Immature natural killer cell (primary cell): Measurements from ENCODE around the gene CCBE1. TPM values are rescaled to one million over a fixed set of nuclear protein-coding genes. Genes with fewer than 3 reads are reported as not detected.

Source experiments
- DNase-seq, 3 donors: peaks; one replicate each; pipeline ENCODE4 v3.0.0; 2022; ENCODE audit warnings: mixed read lengths in 1 of 3
- H3K27ac Mint-ChIP-seq, 6 donors: one replicate each; pipeline ENCODE4 v1.8.0; 2020; ENCODE audit warnings: mixed read lengths in 6 of 6, mild to moderate bottlenecking in 5 of 6, inconsistent platforms in 4 of 6, moderate library complexity in 3 of 6
- H3K27me3 Mint-ChIP-seq, 3 donors: one replicate each; pipeline ENCODE4 v1.8.0; 2020 to 2021; ENCODE audit warnings: low read depth in 3 of 3, mild to moderate bottlenecking in 3 of 3, mixed read lengths in 3 of 3, moderate library complexity in 3 of 3, inconsistent platforms in 1 of 3
- H3K36me3 Mint-ChIP-seq, 3 donors: one replicate each; pipeline ENCODE4 v1.8.0; 2020; ENCODE audit warnings: mixed read lengths in 3 of 3, inconsistent platforms in 2 of 3, mild to moderate bottlenecking in 2 of 3
- H3K4me1 Mint-ChIP-seq, 2 donors: one replicate each; pipeline ENCODE4 v1.8.0; 2020; ENCODE audit warnings: inconsistent platforms in 2 of 2, mild to moderate bottlenecking in 2 of 2, mixed read lengths in 2 of 2, moderate library complexity in 1 of 2
- H3K4me3 Mint-ChIP-seq, 5 donors: one replicate each; pipeline ENCODE4 v1.8.0; 2020; ENCODE audit warnings: mild to moderate bottlenecking in 5 of 5, mixed read lengths in 5 of 5, inconsistent platforms in 3 of 5, moderate library complexity in 3 of 5
- H3K9me3 Mint-ChIP-seq, 6 donors: one replicate each; pipeline ENCODE4 v1.8.0; 2020; ENCODE audit warnings: mild to moderate bottlenecking in 6 of 6, mixed read lengths in 6 of 6, inconsistent platforms in 4 of 6, moderate library complexity in 3 of 6
- polyA plus RNA-seq, 3 donors: library from polyadenylated mRNA; unstranded; fragments of 300-500 nt; fragmentation: Illumina TruSeq; gene quantifications; one replicate each; pipeline ENCODE4 v1.2.3, GENCODE V29; 2021

CCBE1 gene
- polyA plus RNA-seq, 3 donors from 2014 or later: 0.03 to 0.25 TPM; not detected in 1

DNA sequence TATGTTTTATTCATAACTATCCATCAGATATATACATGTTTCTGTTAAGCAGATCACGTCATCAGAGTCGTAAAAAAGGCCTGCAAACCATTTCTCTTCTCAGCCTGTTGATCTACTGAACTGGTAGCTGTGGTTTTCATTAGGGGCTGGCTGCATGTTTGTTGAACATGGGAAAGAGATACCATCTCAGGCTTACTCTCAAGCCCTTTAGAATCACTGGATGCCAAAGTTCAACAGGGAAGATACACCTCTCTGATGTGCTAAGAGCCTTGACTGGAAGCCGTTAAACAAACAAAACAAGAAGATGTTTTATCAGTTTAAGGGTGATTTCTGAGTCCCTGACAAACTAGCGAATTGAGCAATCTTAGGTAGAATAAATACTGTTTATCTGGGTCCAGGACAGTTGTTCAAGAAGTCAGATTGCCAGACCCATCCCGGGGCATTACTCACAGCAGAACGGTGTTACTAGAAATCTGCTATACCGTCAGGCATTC is 243.7 kb downstream of the CCBE1 start:
- no peak overlapping the region for H3K27ac Mint-ChIP-seq
- no peaks in the 10 kb centered on the region for H3K9me3 Mint-ChIP-seq

GRCh38 chr18:59451963-59452362 is 245.3 kb downstream of the CCBE1 start:
- Mint-ChIP-seq H3K27me3 (peaks cover 1 to 3% (median 2%) of the 10 kb centered on the region in 3 donors), H3K36me3 (no peaks in the 10 kb centered on the region), H3K4me3 (no peak overlapping the region), H3K9me3 (no peaks in the 10 kb centered on the region), H3K27ac (no peak overlapping the region), H3K4me1 (no peaks in the 10 kb centered on the region)
- DNase-seq: no peak

More for the DNA sequence above, 243.7 kb downstream of the CCBE1 start:
- no peak for DNase-seq
- Mint-ChIP-seq H3K27me3 (peaks cover 1 to 3% (median 2%) of the 10 kb centered on the region in 3 donors), H3K4me1 (no peaks in the 10 kb centered on the region), H3K4me3 (no peak overlapping the region), H3K36me3 (no peaks in the 10 kb centered on the region)

DNA sequence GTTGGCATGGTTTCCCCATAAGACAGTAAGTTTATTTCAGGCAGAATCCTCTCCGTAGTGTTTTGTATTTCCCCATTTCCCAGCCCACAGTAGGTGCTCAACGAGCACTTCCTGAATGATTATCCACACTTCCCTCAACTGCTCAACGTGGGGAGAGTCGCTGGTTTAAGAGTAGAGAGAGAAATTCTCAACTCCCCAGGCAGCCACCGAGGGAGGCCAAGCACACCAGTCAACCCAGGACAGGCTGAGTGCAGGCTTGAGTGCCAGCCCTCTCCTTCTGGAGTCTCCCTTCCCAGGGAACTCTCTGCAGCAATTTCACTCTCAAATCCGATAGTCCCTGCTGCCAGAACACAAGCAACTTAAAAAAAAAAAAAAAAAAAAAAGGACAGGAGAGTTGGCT is 246.2 kb downstream of the CCBE1 start:
- H3K27me3 Mint-ChIP-seq: peaks cover 1 to 3% (median 2%) of the 10 kb centered on the region in 3 donors
- no peaks in the 10 kb centered on the region for H3K4me1 Mint-ChIP-seq
- H3K4me3 Mint-ChIP-seq: no peak overlapping the region
- H3K27ac Mint-ChIP-seq: no peak overlapping the region
- no peak for DNase-seq
- H3K9me3 Mint-ChIP-seq: no peaks in the 10 kb centered on the region
- H3K36me3 Mint-ChIP-seq: no peaks in the 10 kb centered on the region

DNA sequence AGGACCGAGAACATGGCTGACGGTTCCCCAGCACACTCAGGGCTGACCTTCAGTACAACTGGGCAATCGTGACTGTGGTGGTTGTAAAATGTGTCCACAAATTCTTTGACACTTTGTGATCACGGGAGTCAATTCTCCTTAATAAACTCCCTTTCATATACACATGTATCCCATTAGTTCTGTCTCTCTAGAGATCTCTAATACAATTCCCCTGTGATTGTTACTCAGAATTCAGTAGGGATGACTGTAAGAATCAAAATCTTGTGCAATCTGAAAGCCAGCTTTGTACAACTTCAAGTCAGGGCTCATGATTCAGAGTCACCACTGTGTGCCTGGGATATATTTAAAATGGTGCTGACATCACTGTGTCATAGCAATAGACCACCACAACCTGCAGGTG is 248.7 kb downstream of the CCBE1 start:
- Mint-ChIP-seq H3K4me1 (no peaks in the 10 kb centered on the region), H3K27ac (no peak overlapping the region), H3K36me3 (no peaks in the 10 kb centered on the region)

GRCh38 chr18:59446012-59446411 is 251.2 kb downstream of the CCBE1 start:
- Mint-ChIP-seq H3K4me1 (no peaks in the 10 kb centered on the region), H3K4me3 (no peak overlapping the region), H3K27ac (no peak overlapping the region), H3K36me3 (no peaks in the 10 kb centered on the region), H3K9me3 (peaks cover 0 to 4% (median 0%) of the 10 kb centered on the region in 6 donors), H3K27me3 (peaks cover 0 to 3% (median under 1%) of the 10 kb centered on the region in 3 donors)
- DNase-seq: no peak

More for the DNA sequence above, 248.7 kb downstream of the CCBE1 start:
- peaks cover 0 to 3% (median 1%) of the 10 kb centered on the region in 3 donors for H3K27me3 Mint-ChIP-seq
- H3K4me3 Mint-ChIP-seq: no peak overlapping the region
- DNase-seq: no peak
- H3K9me3 Mint-ChIP-seq: no peaks in the 10 kb centered on the region

- Mint-ChIP-seq H3K4me3 (no peak overlapping the region), H3K9me3 (peaks cover 0 to 4% (median 0%) of the 10 kb centered on the region in 6 donors), H3K36me3 (no peaks in the 10 kb centered on the region), H3K4me1 (no peaks in the 10 kb centered on the region), H3K27me3 (peaks cover 0 to 2% (median 2%) of the 10 kb centered on the region in 3 donors), H3K27ac (no peak overlapping the region)
- no peak for DNase-seq
Observed at GRCh38 chr18:59437851-59438569, 259.2 kb downstream of the CCBE1 start.

- peaks cover 2% of the 10 kb centered on the region in 3 donors for H3K27me3 Mint-ChIP-seq
- peaks cover 0 to 2% (median 0%) of the 10 kb centered on the region in 6 donors for H3K9me3 Mint-ChIP-seq
- H3K27ac Mint-ChIP-seq: no peak overlapping the region
- no peaks in the 10 kb centered on the region for H3K36me3 Mint-ChIP-seq
- no peak overlapping the region for H3K4me3 Mint-ChIP-seq
- no peak for DNase-seq
- no peaks in the 10 kb centered on the region for H3K4me1 Mint-ChIP-seq
Observed at GRCh38 chr18:59432803-59433597, 264.2 kb downstream of the CCBE1 start.

DNA sequence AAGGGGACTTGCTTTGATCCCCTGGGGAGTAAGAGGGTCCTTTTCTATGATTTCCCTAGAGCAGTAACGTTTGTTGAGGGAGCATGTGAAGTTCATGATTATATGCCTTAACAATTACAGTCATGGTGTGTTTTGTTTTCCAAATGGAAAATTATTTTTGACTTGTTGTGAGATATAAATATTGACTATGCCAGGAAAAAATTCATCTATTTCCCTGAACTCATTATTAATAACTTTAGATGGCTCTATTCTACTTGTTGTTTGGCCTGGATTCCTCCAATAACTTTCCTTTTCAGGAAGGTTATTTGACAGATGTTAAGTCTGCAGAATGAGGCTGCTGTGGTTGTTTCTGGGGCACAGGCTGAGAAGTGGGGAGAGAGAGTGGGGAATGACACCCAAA is 266.1 kb downstream of the CCBE1 start:
- H3K36me3 Mint-ChIP-seq: no peaks in the 10 kb centered on the region
- peaks cover 0 to 2% (median 0%) of the 10 kb centered on the region in 3 donors for H3K27me3 Mint-ChIP-seq
- DNase-seq: no peak
- H3K4me3 Mint-ChIP-seq: no peak overlapping the region
- peaks cover 0 to 2% (median 0%) of the 10 kb centered on the region in 6 donors for H3K9me3 Mint-ChIP-seq
- no peaks in the 10 kb centered on the region for H3K4me1 Mint-ChIP-seq
- no peak overlapping the region for H3K27ac Mint-ChIP-seq

GRCh38 chr18:59429608-59430007 is 267.6 kb downstream of the CCBE1 start:
- H3K27ac Mint-ChIP-seq: no peak overlapping the region
- H3K4me1 Mint-ChIP-seq: no peaks in the 10 kb centered on the region
- no peak overlapping the region for H3K4me3 Mint-ChIP-seq
- H3K27me3 Mint-ChIP-seq: peaks cover 0 to 2% (median 0%) of the 10 kb centered on the region in 3 donors
- peaks cover 0 to 2% (median 0%) of the 10 kb centered on the region in 6 donors for H3K9me3 Mint-ChIP-seq
- no peak for DNase-seq
- no peaks in the 10 kb centered on the region for H3K36me3 Mint-ChIP-seq

GRCh38 chr18:59428018-59428417 is 269.2 kb downstream of the CCBE1 start:
- peaks cover 0 to 2% (median 0%) of the 10 kb centered on the region in 6 donors for H3K9me3 Mint-ChIP-seq
- H3K27ac Mint-ChIP-seq: no peak overlapping the region
- no peak overlapping the region for H3K4me3 Mint-ChIP-seq
- no peaks in the 10 kb centered on the region for H3K36me3 Mint-ChIP-seq
- H3K27me3 Mint-ChIP-seq: peaks cover 0 to 2% (median 0%) of the 10 kb centered on the region in 3 donors
- H3K4me1 Mint-ChIP-seq: no peaks in the 10 kb centered on the region
- no peak for DNase-seq

DNA sequence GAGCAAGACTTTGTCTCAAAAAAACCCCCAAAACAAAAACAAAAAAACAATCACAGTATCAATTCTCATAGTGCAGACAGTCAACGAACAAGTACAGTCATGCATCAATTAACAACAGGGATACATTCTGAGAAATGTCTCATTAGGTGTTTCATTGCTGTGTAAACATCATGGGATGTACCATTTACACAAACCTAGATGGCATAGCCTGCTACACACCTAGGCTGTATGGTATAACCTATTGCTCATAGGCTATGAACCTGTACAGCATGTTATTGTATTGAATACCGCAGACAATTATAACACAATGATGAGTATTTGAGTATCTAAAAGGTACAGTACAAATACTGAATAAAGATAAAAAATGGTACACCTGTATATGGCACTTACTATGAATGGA is 270.4 kb downstream of the CCBE1 start:
- DNase-seq: no peak
- peaks cover 0 to 2% (median 0%) of the 10 kb centered on the region in 3 donors for H3K27me3 Mint-ChIP-seq
- no peak overlapping the region for H3K4me3 Mint-ChIP-seq
- H3K9me3 Mint-ChIP-seq: peaks cover 0 to 2% (median 0%) of the 10 kb centered on the region in 6 donors
- no peaks in the 10 kb centered on the region for H3K4me1 Mint-ChIP-seq
- H3K27ac Mint-ChIP-seq: no peak overlapping the region
- no peaks in the 10 kb centered on the region for H3K36me3 Mint-ChIP-seq

DNA sequence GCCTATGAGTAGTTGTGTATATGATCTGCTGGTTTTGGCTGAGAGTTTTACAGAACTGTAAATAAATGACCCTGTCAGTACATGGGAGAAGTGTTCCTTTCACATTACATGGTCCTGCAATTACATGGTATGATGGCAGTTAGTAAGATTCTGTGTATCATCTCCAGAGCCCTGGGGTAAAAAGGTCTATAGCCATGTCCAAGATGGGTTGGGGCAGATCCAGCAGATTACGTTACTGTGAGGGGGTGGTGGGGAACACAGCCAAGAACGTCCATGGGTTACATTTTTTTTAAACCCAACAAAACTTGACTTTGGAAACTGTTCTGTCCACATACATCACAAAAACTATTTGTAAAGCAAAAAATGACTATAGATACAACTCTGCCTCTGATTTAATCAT is 274.0 kb downstream of the CCBE1 start:
- H3K4me3 Mint-ChIP-seq: no peak overlapping the region
- no peaks in the 10 kb centered on the region for H3K4me1 Mint-ChIP-seq
- H3K9me3 Mint-ChIP-seq: peaks cover 0 to 2% (median 0%) of the 10 kb centered on the region in 6 donors
- H3K36me3 Mint-ChIP-seq: no peaks in the 10 kb centered on the region
- no peak overlapping the region for H3K27ac Mint-ChIP-seq
- no peak for DNase-seq
- H3K27me3 Mint-ChIP-seq: peaks cover 0 to 5% (median 3%) of the 10 kb centered on the region in 3 donors

GRCh38 chr18:59420244-59420643 is 277.0 kb downstream of the CCBE1 start:
- DNase-seq: no peak
- H3K4me3 Mint-ChIP-seq: no peak overlapping the region
- peaks cover 0 to 2% (median 0%) of the 10 kb centered on the region in 6 donors for H3K9me3 Mint-ChIP-seq
- H3K27me3 Mint-ChIP-seq: peaks cover 2 to 5% (median 3%) of the 10 kb centered on the region in 3 donors
- H3K4me1 Mint-ChIP-seq: no peaks in the 10 kb centered on the region
- H3K27ac Mint-ChIP-seq: no peak overlapping the region
- no peaks in the 10 kb centered on the region for H3K36me3 Mint-ChIP-seq

DNA sequence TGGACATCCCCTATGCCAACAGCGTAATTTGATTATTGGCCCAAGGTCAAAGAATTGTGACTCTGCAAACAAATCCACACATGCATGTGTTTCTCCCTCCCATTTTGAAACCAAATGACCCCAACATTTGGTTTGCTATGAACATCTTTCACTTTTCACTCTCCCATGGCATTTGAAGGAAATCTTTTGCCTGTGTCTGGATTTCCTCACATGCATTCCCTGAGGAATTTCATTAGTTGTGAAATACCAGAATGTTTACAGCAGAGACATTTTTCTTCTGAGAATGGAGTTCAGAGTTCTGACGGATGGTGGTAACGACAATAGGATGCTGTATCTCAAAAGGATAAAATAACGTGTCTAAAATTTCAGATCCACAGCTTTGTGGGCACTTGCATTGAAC is 277.8 kb downstream of the CCBE1 start:
- Mint-ChIP-seq H3K4me1 (no peaks in the 10 kb centered on the region), H3K27me3 (peaks cover 3 to 6% (median 3%) of the 10 kb centered on the region in 3 donors), H3K36me3 (no peaks in the 10 kb centered on the region), H3K27ac (no peak overlapping the region), H3K4me3 (no peak overlapping the region), H3K9me3 (peaks cover 0 to 2% (median 0%) of the 10 kb centered on the region in 6 donors)
- no peak for DNase-seq
